NCI-H1092 (cell line): Measurements from ENCODE around the gene LRRC28.

Experiments
- DNase-seq: peaks from one replicate; lab custom pipeline; 2025; lab: John Stamatoyannopoulos, UW

LRRC28 gene

DNA sequence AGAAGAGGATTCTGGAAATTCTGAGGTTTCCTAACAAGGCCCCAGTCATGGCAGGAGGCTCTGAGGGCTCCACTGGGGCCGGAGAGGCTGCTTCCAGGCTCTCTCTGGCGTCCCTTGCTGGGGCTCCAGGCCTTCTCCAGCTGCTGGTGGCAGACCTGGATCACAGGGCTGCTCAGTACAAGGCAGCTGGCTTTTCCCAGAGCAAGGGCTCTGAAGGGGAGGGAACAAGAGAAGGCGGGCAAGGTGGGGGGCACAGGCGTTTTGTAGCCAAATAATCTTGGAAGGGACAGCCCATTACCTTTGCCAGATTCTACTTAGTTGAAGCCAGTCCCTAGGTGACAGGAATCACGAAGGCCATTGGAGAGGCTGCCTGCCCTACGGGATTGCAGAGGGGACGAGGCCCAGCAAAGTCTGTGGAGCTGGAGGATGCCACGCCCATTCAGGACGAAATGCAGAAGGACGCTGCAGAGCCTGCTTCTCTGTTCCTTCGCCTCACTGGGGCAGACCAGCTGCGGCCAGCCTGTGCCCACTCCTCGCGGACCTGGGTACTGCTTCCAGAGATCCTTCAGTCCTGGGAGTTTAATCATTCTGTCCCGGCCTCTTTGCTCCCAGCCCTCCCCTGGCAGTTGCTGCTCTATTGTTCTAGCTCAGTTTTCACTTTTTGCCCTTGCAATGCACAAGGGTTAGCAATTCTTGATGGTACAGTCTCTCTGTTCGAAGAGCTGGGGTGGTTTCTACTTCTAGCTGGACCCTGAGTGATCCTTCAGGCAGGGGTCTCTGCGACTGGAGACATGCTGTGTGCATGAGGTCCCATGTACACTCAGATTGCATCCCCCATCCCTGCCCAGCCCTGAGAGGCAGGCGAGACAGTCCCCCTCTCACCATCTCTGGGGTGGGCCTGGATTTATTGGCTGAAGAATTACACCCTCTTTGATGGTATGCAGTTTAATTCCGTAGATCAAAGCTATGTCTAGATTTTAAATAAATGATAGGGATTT, 165.2 kb downstream of the LRRC28 start:
- no peak for DNase-seq

- DNase-seq, result no peak
These were observed 169.9 kb downstream of the LRRC28 start for GRCh38 chr15:99421172-99421656.

DNA sequence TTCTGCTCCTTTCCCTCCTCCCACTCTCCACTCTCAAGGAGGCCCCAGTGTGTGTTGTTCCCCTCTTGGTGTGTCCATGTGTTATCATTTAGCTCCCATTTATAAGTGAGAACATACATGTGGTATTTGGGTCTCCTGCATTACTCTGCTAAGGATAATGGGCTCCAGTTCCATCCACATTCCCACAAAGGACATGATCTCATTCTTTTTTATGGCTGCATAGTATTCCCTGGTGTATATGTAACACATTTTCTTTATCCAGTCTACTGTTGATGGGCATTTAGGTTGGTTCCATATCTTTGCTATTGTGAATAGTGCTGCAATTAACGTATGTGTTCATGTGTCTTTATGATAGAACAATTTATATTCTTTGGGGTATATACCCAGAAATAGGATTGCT, 170.5 kb downstream of the LRRC28 start:
- DNase-seq, result no peak

DNA sequence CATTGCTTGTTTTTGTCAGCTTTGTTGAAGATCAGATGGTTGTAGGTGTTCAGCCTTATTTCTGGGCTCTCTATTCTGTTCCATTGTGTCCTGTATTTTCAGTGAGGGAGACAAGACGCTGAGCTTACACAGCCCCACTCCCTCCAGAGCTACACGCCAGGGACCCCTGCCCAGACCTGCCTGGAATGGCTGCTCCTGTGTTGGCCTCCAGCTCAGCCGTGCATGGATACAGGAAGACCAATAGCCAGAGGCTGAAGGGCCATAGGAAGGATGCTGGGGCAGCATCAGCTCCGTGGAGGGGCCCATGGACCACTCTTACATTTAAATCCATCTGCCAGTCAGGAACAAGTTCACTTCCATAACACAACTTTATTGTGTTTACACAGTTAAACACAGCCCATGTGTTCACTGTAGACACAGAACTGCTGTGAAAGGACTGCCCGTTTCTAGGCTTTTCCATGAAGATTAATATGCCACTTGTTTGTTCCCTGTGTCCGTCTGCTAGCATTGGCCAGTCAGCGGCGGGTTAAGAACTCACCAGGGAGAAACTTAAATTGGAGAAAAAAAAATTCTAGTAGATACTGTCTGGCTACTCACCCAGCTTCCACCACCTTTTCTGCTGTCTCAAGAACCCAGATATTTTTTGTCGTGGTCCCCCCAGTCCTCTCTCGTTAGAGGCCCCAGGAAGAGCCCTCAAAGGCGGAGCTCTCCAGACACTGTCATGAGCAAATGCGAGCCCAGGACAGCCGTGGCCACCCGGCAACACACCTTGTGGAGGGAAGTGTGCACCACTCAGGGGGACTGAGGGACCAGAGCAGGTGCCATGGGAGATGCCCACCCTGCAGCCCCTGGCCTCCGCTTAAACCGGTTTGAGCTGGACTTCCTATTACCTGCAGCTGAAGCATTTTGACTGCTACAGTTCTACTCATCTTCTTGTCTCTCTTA, 172.2 kb downstream of the LRRC28 start:
- no peak for DNase-seq

- no peak for DNase-seq
These were observed 172.9 kb downstream of the LRRC28 start for GRCh38 chr15:99424131-99424571.

DNA sequence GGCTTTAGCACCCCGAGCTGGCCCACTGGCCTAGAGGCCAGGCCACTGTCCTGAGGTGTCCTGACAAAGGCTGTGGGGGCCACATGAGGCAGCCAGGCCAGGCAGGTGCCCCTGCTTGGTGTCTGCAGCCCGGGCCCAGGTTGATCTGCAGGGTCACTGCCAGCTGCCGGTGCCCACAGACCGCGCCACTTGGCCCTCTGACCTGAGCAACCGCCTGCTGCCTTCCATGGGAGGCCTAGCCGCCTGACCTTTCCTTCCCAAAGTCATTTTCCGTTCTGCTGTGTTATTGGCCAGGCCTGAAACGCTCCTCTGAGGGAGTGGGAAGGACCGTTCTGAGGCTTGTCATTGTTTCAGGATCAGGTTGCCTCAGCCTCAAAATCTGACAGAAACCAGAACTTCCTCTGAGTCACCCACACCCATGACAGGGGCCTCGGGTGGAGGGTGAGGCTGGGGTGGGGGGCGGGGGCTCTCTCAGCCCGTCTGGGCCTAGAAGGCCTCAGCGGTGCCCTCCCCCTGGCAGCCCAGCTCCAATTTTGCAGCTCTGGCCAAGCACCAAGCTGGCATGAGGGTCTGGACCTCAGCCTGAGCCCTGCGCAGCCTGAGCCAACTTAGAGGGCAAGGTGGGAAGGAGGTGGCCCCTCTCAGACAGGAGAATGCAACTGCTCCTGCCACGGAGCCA, 173.8 kb downstream of the LRRC28 start:
- no peak for DNase-seq

- DNase-seq, result no peak
These were observed 174.5 kb downstream of the LRRC28 start for GRCh38 chr15:99425657-99426301.

GRCh38 chr15:99426431-99427105, 175.3 kb downstream of the LRRC28 start:
- no peak for DNase-seq

DNA sequence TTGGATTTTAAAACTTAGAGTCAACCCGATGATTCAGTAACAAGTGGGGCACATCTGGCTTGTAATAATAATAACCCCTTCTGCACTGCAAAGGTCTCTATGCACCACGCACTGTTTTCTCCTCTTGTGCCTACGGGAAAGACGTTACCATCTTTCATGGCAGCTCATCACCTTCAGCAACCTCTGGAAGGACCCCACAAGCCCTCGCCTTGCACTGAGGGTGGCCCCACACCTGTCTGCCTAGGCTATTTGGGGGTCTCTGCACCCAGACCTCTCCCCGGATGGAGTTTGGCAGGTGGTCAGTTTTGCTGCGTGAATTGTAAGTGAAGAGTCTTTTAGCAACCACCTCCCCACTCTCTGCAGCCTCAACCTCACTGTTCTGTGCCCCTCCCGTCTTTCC, 175.9 kb downstream of the LRRC28 start:
- no peak for DNase-seq

- DNase-seq, result no peak
These were observed 176.5 kb downstream of the LRRC28 start for GRCh38 chr15:99427668-99428361.

DNA sequence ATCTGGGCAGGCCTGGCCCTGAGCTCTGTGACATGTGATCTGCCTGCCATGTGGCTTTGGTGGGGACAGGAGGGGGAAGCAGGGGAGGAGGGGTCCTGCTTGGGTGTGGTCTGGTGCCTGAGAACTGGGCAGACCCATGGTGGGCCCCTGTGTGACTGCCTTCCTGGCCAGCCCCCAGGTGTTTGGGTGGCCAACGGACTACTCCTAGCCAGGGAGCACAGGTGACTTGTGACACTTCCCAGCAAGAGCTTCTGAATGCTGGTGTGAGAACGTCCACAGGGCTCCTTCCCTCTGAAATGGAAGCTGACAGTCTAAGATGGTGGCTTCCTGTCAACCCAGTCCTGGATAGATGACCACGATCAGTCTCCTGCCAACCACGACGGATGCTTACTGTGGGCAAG, 178.4 kb downstream of the LRRC28 start:
- no peak for DNase-seq

DNA sequence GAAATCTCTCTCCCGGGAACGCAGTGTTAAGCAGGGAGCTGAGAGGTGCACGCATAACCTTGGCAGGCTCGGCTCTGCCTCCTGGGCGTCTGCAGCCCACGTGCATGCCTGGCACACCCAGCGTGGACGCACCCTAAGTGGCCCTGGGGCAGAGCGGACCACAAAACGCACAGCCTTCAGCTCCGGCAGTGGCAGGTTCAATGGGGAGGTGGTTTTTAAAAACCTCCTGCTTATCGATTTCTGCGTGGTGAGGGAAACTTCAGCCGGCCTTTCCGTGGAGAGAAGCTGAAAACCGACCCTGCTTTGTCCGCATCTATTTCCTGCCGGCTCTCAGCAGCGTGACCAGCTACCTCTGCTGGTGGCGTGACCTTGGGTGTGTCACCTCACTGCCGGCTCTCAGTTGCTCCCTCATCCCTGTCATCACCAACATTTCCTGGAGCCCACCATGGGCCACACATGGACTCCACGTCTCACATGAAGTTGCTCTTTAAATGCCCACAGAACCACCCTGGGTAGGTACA, 179.7 kb downstream of the LRRC28 start:
- no peak for DNase-seq

DNA sequence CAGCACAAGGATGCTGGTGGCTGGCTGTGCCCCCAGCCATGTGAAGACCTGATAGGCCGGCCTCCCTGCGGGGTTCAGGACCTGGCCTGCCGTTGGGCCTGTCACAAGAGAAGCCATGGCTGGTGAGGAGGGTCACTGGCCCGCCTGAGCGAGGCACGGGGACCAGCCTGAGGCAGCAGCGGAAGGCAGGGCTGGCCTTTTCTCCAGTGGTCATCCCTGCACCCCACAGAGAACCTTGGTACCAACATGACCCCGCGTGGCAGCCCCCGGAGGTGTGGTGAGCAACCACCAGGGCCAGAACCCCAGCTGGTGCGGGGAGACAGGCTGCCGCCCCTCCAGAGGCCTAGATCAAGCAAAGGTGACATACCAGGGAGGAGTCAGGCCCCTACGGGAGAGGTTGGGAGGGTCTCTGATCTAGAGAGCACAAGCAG, 180.4 kb downstream of the LRRC28 start:
- no peak for DNase-seq

- DNase-seq, result no peak
These were observed 181.2 kb downstream of the LRRC28 start for GRCh38 chr15:99432271-99433025.

DNA sequence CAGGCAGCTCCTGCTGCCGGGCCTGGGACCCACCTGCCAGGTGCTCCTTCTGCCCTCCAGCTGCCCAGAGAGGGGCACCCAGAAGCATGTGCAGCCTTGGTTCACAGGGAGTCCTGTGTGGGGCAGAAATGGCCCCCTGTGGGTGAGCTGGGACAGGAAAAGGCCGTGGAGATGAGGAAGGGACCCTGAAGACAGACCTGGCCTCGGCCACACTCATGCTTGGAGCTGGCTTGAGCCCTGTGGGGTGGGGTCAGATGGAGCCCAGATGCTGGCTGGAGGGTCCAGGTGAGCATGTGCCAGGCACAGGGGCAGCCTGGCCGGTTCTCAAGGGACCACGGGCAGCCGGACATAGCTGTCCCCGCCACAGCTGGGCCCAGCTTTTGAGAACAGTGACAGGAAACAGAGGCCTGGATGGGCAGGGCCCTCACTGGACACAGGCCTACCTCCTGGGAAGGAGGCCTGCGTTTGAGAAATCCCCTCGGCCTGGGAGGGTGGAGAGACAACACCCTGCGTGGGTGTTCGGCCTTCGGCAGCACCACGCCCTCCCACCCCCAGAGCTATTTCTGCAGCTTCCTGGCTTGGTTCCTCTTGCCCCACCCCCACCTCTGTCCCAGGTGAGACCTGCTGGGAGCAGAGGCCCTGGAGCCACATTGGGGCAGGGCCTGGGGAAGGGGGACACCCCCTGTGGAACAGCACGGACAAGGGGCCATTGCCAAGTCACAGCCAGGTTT, 181.9 kb downstream of the LRRC28 start:
- DNase-seq, result no peak

- no peak for DNase-seq
These were observed 182.6 kb downstream of the LRRC28 start for GRCh38 chr15:99433757-99434450.

DNA sequence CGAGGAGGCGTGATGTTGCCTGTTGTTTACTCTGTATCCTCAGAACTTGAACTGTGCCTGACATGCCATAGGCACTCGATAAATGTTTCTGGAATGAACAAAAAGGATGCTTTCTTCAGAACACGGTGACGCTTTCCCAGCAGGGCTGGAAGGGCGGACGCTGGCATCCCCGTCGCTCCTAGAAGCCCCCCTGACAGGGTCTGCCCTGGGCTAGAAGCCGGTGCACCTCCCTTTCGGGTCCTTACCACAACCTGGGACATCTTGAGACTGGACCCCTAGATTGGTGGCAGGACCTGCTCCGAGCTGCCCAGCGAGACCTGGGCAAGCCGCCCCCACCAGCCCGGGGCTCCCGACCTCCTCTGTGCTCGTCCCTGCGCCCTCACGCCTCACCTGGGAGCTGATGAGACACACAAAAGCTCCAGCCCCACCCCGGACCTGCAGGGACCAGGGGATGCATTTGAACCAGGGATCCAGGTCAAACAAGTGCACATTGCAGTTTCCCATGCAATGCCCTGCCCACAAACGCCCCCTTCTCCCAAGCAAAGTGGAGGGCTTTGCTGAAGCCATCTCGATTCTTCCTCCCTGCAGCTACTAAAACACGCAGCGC, 183.3 kb downstream of the LRRC28 start:
- DNase-seq, result no peak
